DMS53 treated with DMSO at 0.1 percent for 48 hours (cell line): ENCODE results near the gene DNAH8.

Experiments
- DNase-seq: peaks from one replicate; lab custom pipeline; 2025; ENCODE audit not compliant: unreplicated experiment; lab: John Stamatoyannopoulos, UW

DNAH8 gene

GRCh38 chr6:38957426-38957825 lies 242.3 kb downstream of the DNAH8 start:
- DNase-seq, result no peak

GRCh38 chr6:38959138-38959537 lies 244.0 kb downstream of the DNAH8 start:
- DNase-seq, result no peak

- no peak for DNase-seq
Observed at GRCh38 chr6:38968702-38969149, 253.6 kb downstream of the DNAH8 start.

- DNase-seq, result peak; percentile 69
Observed at GRCh38 chr6:38973178-38974057, 258.3 kb downstream of the DNAH8 start.

GRCh38 chr6:38974389-38975151 lies 259.5 kb downstream of the DNAH8 start:
- DNase-seq, result no peak

- DNase-seq, result no peak
Observed at GRCh38 chr6:38975621-38976049, 260.5 kb downstream of the DNAH8 start.

GRCh38 chr6:38976051-38976450 lies 260.9 kb downstream of the DNAH8 start:
- no peak for DNase-seq

GRCh38 chr6:38976801-38977500 lies 261.8 kb downstream of the DNAH8 start:
- DNase-seq, result no peak

GRCh38 chr6:38978139-38978704 lies 263.1 kb downstream of the DNAH8 start:
- DNase-seq, result no peak

- no peak for DNase-seq
Observed at GRCh38 chr6:38982470-38982869, 267.4 kb downstream of the DNAH8 start.

GRCh38 chr6:38984723-38985122 lies 269.6 kb downstream of the DNAH8 start:
- DNase-seq, result no peak

- no peak for DNase-seq
Observed at GRCh38 chr6:38985839-38986238, 270.7 kb downstream of the DNAH8 start.

GRCh38 chr6:38987503-38987902 lies 272.4 kb downstream of the DNAH8 start:
- DNase-seq, result no peak

GRCh38 chr6:38988736-38989449 lies 273.8 kb downstream of the DNAH8 start:
- DNase-seq, result no peak

- DNase-seq, result no peak
Observed at GRCh38 chr6:38990475-38990874, 275.4 kb downstream of the DNAH8 start.

GRCh38 chr6:38996676-38997075 lies 281.6 kb downstream of the DNAH8 start:
- DNase-seq, result no peak

- DNase-seq, result no peak
Observed at GRCh38 chr6:38997128-38997761, 282.1 kb downstream of the DNAH8 start.

GRCh38 chr6:39003072-39003471 lies 288.0 kb downstream of the DNAH8 start:
- DNase-seq, result no peak

GRCh38 chr6:39003492-39003891 lies 288.4 kb downstream of the DNAH8 start:
- no peak for DNase-seq

GRCh38 chr6:39004801-39005200 lies 289.7 kb downstream of the DNAH8 start:
- DNase-seq, result no peak
